ENCODE results near the gene PLA2G4D.

- TF ChIP-seq, protein P1, sequence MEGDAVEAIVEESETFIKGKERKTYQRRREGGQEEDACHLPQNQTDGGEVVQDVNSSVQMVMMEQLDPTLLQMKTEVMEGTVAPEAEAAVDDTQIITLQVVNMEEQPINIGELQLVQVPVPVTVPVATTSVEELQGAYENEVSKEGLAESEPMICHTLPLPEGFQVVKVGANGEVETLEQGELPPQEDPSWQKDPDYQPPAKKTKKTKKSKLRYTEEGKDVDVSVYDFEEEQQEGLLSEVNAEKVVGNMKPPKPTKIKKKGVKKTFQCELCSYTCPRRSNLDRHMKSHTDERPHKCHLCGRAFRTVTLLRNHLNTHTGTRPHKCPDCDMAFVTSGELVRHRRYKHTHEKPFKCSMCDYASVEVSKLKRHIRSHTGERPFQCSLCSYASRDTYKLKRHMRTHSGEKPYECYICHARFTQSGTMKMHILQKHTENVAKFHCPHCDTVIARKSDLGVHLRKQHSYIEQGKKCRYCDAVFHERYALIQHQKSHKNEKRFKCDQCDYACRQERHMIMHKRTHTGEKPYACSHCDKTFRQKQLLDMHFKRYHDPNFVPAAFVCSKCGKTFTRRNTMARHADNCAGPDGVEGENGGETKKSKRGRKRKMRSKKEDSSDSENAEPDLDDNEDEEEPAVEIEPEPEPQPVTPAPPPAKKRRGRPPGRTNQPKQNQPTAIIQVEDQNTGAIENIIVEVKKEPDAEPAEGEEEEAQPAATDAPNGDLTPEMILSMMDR (IDR thresholded peaks at IDR 0.05), result no peak
- TF ChIP-seq POLR2A (IDR thresholded peaks at IDR 0.05), result no peak
These were observed 46.9 kb upstream of the PLA2G4D start for GRCh38 chr15:42141246-42141645.
